NCI-H2196 (cell line): Measurements from ENCODE around the gene TAF1C.

Source experiments
- DNase-seq: peaks from one replicate; lab custom pipeline; 2025; ENCODE audit not compliant: unreplicated experiment; lab: John Stamatoyannopoulos, UW

The TAF1C gene

GRCh38 chr16:84183911-84184591, 2.8 kb downstream of the TAF1C start:
- no peak for DNase-seq

DNA sequence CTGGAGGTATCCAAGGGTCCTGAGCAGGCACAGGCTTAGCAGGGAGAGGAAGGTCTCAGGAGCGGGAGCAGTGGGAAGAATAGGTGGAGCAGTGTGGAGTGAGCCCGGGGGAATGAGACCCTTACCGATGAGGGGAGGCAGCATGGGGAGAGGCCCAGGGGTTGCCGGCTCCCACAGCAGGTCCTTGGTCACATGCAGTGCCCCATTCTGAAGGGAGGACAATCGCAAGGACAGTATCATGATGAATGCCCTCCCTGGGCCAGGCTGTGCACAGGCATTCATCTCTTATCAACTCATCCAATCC, 3.3 kb downstream of the TAF1C start:
- DNase-seq = no peak

- DNase-seq = no peak
These were observed 3.9 kb downstream of the TAF1C start for GRCh38 chr16:84182680-84183571.

GRCh38 chr16:84182104-84182503, 4.8 kb downstream of the TAF1C start:
- no peak for DNase-seq

- no peak for DNase-seq
These were observed 5.5 kb downstream of the TAF1C start for GRCh38 chr16:84181144-84181915.

DNA sequence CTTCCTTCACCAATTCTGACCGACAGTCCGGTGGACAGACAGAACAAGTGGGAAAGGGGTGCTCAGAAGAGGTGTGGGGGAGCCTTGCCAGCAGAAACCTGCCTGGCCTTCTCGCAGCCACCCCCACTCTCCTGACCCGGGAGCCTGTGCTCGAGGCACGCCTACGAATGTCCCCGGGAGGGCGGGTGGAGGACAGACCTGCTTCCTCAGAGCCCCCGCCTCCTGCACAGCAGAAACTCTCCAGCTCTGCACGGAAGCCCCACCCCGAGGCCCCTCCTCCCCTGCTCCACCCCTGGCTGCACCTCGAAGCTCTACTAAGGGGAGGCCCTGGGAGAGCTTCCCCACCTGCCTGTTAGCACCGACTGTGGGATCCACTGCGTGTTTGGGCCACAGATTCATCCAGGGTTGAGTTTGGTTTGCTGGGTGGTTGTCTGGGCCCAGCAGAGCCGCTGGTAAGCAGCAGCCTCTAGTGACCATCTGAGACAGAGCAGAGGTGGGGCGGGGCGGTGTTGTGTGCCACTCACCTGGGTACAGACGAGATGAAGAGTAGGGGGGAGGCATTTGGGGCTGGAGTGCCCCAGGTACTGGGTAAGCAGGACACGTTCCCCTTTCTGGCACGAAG, 6.2 kb downstream of the TAF1C start:
- no peak for DNase-seq

- DNase-seq = no peak
These were observed 7.1 kb downstream of the TAF1C start for GRCh38 chr16:84179612-84180320.

DNA sequence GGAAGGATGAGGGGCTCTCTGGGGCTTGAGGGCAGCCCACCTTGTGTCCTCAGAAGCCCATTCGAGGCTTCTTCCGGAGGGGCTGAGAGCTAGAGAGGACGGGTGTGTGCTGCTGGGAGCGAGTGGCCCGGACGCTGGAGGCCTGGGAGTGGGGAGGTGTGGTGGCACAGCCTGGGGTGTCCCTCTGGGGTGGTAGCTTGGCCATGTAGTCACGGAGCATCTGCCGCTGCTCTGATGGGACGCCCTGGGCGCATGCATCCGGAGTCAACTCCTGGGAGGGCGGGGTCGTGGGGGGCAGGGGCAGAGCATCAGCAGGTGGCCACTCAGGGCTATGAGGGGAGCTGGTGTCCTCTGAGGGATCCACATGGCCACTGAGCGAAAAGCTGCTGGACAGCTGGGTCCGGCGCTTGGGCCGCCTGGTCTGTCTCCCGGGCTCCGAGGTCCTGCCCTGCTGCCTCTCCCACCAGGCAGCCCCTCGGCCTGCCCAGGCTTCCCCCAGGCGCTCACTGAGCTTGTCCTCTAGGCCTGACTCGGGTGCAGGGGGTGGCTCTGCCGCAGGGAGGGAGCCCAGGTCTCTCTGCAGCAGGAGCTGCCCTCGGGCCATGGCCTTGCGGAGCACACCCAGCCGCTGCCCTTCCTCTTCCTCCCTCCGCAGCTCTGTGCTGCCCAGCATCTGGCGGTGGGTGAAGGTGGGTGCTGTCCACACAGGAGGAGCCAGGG, 7.8 kb downstream of the TAF1C start:
- no peak for DNase-seq

GRCh38 chr16:84178146-84178765, 8.6 kb downstream of the TAF1C start:
- DNase-seq = no peak

- no peak for DNase-seq
These were observed 9.2 kb downstream of the TAF1C start for GRCh38 chr16:84177741-84178073.

- DNase-seq = no peak
These were observed 10.4 kb downstream of the TAF1C start for GRCh38 chr16:84176192-84177053.

DNA sequence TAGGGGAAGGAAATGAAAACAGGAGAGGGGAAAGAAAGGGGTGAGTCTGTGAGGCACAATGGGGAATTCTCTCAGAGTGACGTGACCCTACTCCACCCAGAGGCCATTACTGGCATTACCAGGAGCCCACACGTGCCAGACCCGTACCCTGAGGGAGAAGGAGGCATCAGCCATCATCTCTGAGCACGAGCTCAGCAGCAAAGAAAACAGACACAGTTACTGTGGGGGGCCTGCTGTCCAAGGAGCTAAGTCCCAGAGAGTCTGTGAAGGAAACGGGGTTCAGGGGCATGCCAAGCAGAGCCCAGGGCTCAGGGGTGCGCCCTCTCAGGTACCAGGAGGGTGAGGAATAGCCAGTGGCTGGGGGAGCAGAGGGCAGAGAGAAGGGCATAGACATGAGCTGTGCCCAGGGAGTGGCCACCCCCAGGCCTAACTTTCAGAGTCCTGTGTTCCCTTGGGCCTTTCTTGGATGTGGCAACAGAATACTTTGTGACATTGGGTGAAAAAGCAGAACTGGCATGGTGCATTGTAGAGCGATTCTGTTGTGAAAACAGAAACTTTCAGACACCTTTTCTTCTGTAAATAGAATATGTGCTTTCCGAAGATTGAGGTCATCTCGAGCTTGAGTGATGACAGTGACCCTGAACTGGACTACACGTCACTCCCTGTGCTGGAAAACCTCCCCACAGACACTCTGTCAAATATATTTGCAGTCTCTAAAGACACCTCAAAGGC, 11.3 kb downstream of the TAF1C start:
- DNase-seq = no peak

DNA sequence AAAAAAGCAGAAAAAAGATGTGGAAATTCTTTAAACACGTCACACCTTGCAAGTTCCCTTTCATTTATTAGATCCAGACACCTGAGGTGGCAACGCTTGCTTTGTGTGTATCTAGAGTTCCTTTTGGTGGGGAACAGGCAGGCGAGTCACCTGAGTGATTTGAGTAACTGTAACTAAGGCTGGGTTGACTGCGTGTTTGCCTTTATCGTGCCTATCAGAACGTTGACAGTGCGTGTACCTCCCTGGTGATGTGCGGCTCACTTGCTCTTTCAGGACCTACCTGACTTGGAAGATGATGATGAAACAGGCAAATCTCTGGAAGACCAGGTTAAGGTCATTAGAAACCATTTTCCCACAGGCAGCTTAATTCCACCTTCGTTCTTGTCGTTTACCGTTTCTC, 12.5 kb downstream of the TAF1C start:
- no peak for DNase-seq

- DNase-seq = no peak
These were observed 17.0 kb downstream of the TAF1C start for GRCh38 chr16:84169765-84170310.

GRCh38 chr16:84166796-84167695, 19.8 kb downstream of the TAF1C start:
- no peak for DNase-seq

DNA sequence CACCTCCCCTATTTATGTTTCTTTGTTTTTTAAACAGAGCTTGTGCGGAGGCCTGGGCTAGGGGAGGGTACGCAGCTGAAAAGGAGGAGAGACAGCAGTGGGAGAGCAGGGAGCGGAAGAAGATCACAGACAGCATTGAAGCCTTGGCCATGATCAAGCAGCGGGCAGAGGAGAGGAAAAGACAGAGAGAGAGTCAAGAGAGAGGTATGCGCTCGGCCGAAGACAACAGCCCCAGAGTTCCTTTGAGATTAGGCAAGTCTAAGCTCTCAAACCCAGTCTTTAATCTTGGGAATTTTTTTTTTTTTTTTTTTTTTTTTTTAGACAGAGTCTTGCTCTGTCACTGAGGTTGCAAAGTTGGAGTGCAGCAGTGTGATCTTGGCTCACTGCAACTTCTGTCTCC, 21.1 kb downstream of the TAF1C start:
- DNase-seq = no peak

GRCh38 chr16:84161801-84162200, 25.1 kb downstream of the TAF1C start:
- DNase-seq = no peak
